B cell (primary cell): Measurements from ENCODE around the gene WDR83. TPM values are rescaled to one million over a fixed set of nuclear protein-coding genes. Genes with fewer than 3 reads are reported as not detected.

Source experiments
- ATAC-seq: fragments of 200-7000 bp; cut with Tn5 transposase; one replicate; pipeline ENCODE4 v1.10.0; 2021; ENCODE audit warnings: low read depth, mild to moderate bottlenecking, moderate number of reproducible peaks, moderate library complexity
- CTCF ChIA-PET: fragments of 350-600 bp; sonication (Branson Sonifier 250); formaldehyde crosslinking; loops from one replicate; lab custom pipeline; 2021; ENCODE audit warnings: antibody characterized with exemption, inconsistent platforms; lab: Charles Lee
- POLR2A ChIA-PET: fragments of 350-600 bp; sonication (Branson Sonifier 250); formaldehyde crosslinking; loops from one replicate; lab custom pipeline; 2021; ENCODE audit warnings: antibody characterized with exemption; lab: Charles Lee
- DNase-seq: peaks from one replicate; pipeline ENCODE4 v3.0.0; 2013
- H2AFZ ChIP-seq: 2 replicates; pipeline ENCODE4 v1.6.1; 2012; ENCODE audit warnings: mild to moderate bottlenecking, low read depth, low read length; ENCODE audit not compliant: insufficient read depth, poor library complexity, severe bottlenecking
- H3K27ac ChIP-seq, 2 donors: 1 replicate in 1 of 2; 2 replicates in 1 of 2; pipeline ENCODE4 v1.5.1; 2012 to 2013; ENCODE audit warnings: low read length in 2 of 2, mild to moderate bottlenecking in 2 of 2, moderate library complexity in 1 of 2
- H3K27me3 ChIP-seq, 4 experiments: fragments of 200-600 bp in 1 of 4; sonication (generic) in 1 of 4; replicated peaks in 1 of 4; 1 replicate in 2 of 4; 2 replicates in 2 of 4; pipeline versions ENCODE4 v1.6.1 to v1.7.0; 2013 to 2016; ENCODE audit warnings: low read length in 3 of 4, mild to moderate bottlenecking in 2 of 4, mixed read lengths in 1 of 4, moderate library complexity in 1 of 4; ENCODE audit not compliant: insufficient read depth in 4 of 4, control insufficient read depth in 3 of 4; ENCODE audit errors: control extremely low read depth in 1 of 4
- H3K36me3 ChIP-seq, 2 experiments: replicated peaks in 1 of 2; 1 replicate in 1 of 2; 2 replicates in 1 of 2; pipeline versions ENCODE4 v1.6.1 to v1.7.1; 2013; ENCODE audit warnings: low read length in 1 of 2; ENCODE audit not compliant: insufficient read depth in 2 of 2, control insufficient read depth in 1 of 2; ENCODE audit errors: control extremely low read depth in 1 of 2, extremely low read depth in 1 of 2
- H3K4me1 ChIP-seq, 2 donors: fragments of 200-600 bp in 1 of 2; sonication (generic) in 1 of 2; 1 replicate in 1 of 2; 2 replicates in 1 of 2; pipeline versions ENCODE4 v1.5.1 to v1.6.1; 2013 to 2017; ENCODE audit warnings: low read length in 2 of 2; ENCODE audit not compliant: control insufficient read depth in 2 of 2, insufficient read depth in 2 of 2
- H3K4me2 ChIP-seq: replicated peaks from 2 replicates; pipeline ENCODE3; 2012; ENCODE audit warnings: mild to moderate bottlenecking, low read depth, low read length; ENCODE audit not compliant: poor library complexity, severe bottlenecking
- H3K4me3 ChIP-seq, 5 experiments: fragments of 200-600 bp in 1 of 5; sonication (generic) in 1 of 5; 1 replicate in 3 of 5; 2 replicates in 2 of 5; pipeline versions ENCODE4 v1.5.1 to v1.7.0; 2011 to 2016; ENCODE audit warnings: low read length in 4 of 5, mild to moderate bottlenecking in 4 of 5, low read depth in 2 of 5, control low read depth in 1 of 5, moderate library complexity in 1 of 5; ENCODE audit not compliant: insufficient read depth in 1 of 5; ENCODE audit errors: control extremely low read depth in 1 of 5, extremely low read depth in 1 of 5
- H3K79me2 ChIP-seq: fragments of 200-600 bp; sonication (generic); one replicate; pipeline ENCODE4 v1.6.0; 2016; ENCODE audit warnings: low read length; ENCODE audit not compliant: control insufficient read depth, insufficient read depth
- H3K9ac ChIP-seq: fragments of 200-600 bp; sonication (generic); 2 replicates; pipeline ENCODE4 v1.6.1; 2017; ENCODE audit warnings: mild to moderate bottlenecking, low read length, moderate library complexity
- H3K9me3 ChIP-seq, 3 donors: one replicate each; pipeline versions ENCODE4 v1.6.1 to v1.7.1; 2013; ENCODE audit warnings: low read length in 2 of 3; ENCODE audit not compliant: control insufficient read depth in 2 of 3, insufficient read depth in 1 of 3; ENCODE audit errors: control extremely low read depth in 1 of 3
- H4K20me1 ChIP-seq: 2 replicates; pipeline ENCODE4 v1.6.0; 2012; ENCODE audit warnings: mild to moderate bottlenecking, low read length; ENCODE audit not compliant: insufficient read depth, control insufficient read depth, poor library complexity, severe bottlenecking
- H3K27ac Mint-ChIP-seq: one replicate; pipeline ENCODE4 v1.8.0; 2021; ENCODE audit warnings: mixed read lengths
- H3K27me3 Mint-ChIP-seq: one replicate; pipeline ENCODE4 v1.8.0; 2021; ENCODE audit warnings: mixed read lengths
- H3K4me1 Mint-ChIP-seq: one replicate; pipeline ENCODE4 v1.8.0; 2021; ENCODE audit warnings: mixed read lengths
- H3K4me3 Mint-ChIP-seq: one replicate; pipeline ENCODE4 v1.8.0; 2021; ENCODE audit warnings: mixed read lengths
- H3K9me3 Mint-ChIP-seq: one replicate; pipeline ENCODE4 v1.8.0; 2022; ENCODE audit warnings: mixed read lengths; ENCODE audit not compliant: insufficient read depth
- EZH2 ChIP-seq: IDR thresholded peaks from 2 replicates; pipeline ENCODE4 v1.6.1; 2012; ENCODE audit warnings: borderline replicate concordance, low read depth, mild to moderate bottlenecking, moderate library complexity, low read length; ENCODE audit not compliant: insufficient read depth, poor library complexity, severe bottlenecking
- WGBS: methylation state at CpG from one replicate; pipeline ENCODE4 v1.1.5; 2013; ENCODE audit warnings: missing lambda C conversion rate; ENCODE audit not compliant: insufficient coverage; 5-methylcytosine and 5-hydroxymethylcytosine counted together
- intact Hi-C: fragments of 100-400 bp; cut with micrococcal nuclease; formaldehyde crosslinking; loops from one replicate; pipeline ENCODE4 v1.10.0; 2022
- polyA plus RNA-seq: library from polyadenylated mRNA; depleted of rRNA; stranded (reverse); fragments of >200 nt; gene quantifications from 2 replicates; pipeline ENCODE4 v1.2.3, GENCODE V29; 2012
- total RNA-seq, 2 donors: library from RNA; stranded (reverse); fragments of 120-200 nt in 1 of 2; gene quantifications; 1 replicate in 1 of 2; 2 replicates in 1 of 2; pipeline versions ENCODE4 v1.2.3 to v1.2.4, GENCODE V29; 2013 to 2022
- TF ChIP-seq, protein P1 (sequence below): fragments of 200-600 bp; IDR thresholded peaks from one replicate; pipeline ENCODE4 v1.8.0; 2022; ENCODE audit warnings: antibody characterized with exemption, mild to moderate bottlenecking

WDR83 gene
- total and polyA plus RNA-seq, 2 donors (not counting 1 experiment from before 2014, with no cell fraction given): 16.3 to 24.6 TPM

DNA sequence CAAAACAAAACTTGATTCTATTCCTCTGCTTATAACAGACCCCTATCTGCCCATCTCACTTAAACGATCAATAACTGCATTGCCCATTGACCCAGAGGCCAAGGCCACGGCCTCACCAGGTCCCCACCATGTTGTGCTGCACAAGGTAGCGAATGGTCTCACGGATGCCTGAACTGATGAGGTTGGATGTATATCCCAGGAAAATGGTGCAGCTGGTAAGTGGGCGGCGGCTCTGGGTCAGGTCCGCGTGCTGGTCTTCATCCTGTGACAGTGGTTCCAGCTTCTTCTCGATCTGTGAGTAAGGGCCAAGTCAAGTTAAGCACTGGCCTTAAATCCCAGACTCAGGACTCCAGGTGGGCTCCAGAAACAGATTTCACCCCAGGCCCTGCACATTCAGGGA is 13.4 kb downstream of the WDR83 start:
- intact Hi-C loops: no loop called here
- 96% methylated on average over 8 of the region's 9 CpGs for WGBS
- H3K79me2 ChIP-seq: peaks cover 44% of the 10 kb centered on the region
- peak overlapping the region in 1 of 2 donors; percentile 30 for H3K27ac ChIP-seq
- H3K36me3 ChIP-seq: peaks cover 5 to 46% of the 10 kb centered on the region in 2 experiments
- Mint-ChIP-seq H3K9me3 (no peaks in the 10 kb centered on the region), H3K27me3 (no peaks in the 10 kb centered on the region), H3K4me1 (peaks cover 26% of the 10 kb centered on the region), H3K27ac (no peak overlapping the region), H3K4me3 (peak overlapping the region; percentile 50)
- TF ChIP-seq, protein P1, sequence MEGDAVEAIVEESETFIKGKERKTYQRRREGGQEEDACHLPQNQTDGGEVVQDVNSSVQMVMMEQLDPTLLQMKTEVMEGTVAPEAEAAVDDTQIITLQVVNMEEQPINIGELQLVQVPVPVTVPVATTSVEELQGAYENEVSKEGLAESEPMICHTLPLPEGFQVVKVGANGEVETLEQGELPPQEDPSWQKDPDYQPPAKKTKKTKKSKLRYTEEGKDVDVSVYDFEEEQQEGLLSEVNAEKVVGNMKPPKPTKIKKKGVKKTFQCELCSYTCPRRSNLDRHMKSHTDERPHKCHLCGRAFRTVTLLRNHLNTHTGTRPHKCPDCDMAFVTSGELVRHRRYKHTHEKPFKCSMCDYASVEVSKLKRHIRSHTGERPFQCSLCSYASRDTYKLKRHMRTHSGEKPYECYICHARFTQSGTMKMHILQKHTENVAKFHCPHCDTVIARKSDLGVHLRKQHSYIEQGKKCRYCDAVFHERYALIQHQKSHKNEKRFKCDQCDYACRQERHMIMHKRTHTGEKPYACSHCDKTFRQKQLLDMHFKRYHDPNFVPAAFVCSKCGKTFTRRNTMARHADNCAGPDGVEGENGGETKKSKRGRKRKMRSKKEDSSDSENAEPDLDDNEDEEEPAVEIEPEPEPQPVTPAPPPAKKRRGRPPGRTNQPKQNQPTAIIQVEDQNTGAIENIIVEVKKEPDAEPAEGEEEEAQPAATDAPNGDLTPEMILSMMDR: no peak
- no peak for TF ChIP-seq EZH2
- no peaks in the 10 kb centered on the region for H3K27me3 ChIP-seq
- DNase-seq (peak; percentile 23), ATAC-seq (no peak)
- peak overlapping the region; percentile 1 for H3K4me2 ChIP-seq
- H3K9ac ChIP-seq: no peak overlapping the region
- POLR2A ChIA-PET: interaction anchor here (1.1 to 1.9 kb wide), 2 partner anchors 14 to 110 kb away, joined by 4 to 6 read pairs; partner anchors contain the start of genes MAN2B1 and WDR83
- no peaks in the 10 kb centered on the region for H3K9me3 ChIP-seq
- CTCF ChIA-PET: interaction anchor here (0.8 to 4.6 kb wide), 4 partner anchors 9 to 167 kb away, joined by 3 to 30 read pairs (median 14); no protein-coding TSS in a partner anchor
- no peak overlapping the region for H2AFZ ChIP-seq
- H3K4me1 ChIP-seq: peaks cover 9 to 18% of the 10 kb centered on the region in 2 donors
- no peak overlapping the region for H3K4me3 ChIP-seq
- peaks cover 40% of the 10 kb centered on the region for H4K20me1 ChIP-seq
